CD4-positive, alpha-beta T cell treated with Interleukin-10 for 1 hour (primary cell): ENCODE measurements around the gene CAMTA1.

Source experiments
- DNase-seq: peaks from one replicate; pipeline ENCODE4 v3.0.0-alpha.2; 2020

Gene CAMTA1

GRCh38 chr1:7573481-7573880, 788.2 kb downstream of the CAMTA1 start:
- DNase-seq = no peak

DNA sequence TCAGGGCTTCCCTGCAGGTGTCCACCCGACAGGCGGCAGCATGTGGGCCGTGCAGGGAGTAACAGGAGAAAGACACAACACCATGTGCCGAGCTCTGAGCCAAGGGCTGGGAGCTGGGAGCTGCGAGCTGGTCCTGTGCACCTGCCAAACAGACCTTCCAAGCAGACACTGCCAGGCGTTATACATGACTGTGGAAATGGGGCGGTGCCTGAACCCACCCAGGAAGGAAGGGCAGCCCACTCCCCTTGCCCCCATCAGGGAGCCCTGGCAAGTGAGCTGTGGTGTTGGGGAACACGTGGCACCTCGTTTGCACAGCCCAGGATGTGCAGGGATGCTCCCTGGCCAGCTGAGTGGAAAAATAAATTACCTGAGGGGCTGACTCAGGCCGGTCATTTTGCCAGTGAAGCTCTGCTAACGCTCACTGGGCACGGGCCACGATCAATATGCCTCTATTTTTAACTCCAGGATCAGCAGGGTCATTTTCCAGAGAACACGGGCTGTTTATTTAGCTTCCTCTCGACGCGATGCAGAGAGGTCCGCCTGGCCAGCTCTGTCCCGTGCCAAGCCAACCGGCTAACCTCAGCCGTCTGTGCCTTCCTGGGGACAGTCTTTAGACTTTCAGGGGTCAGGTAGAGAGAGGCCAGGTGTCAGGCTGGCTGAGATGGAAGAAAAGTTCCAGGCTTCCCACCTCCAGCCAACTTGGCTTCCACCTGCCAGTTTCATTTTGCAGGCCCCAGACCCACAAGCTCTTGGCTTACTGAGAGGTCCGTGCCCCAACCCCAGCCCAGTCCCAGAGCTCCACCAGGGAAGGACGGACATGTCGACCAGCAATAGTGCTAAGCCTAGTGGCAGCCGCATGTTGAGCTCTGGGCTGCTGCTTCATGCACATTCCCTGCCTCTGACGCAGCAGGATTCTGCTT, 789.1 kb downstream of the CAMTA1 start:
- DNase-seq = no peak

- no peak for DNase-seq
Measured at GRCh38 chr1:7575041-7575400, 789.8 kb downstream of the CAMTA1 start.

DNA sequence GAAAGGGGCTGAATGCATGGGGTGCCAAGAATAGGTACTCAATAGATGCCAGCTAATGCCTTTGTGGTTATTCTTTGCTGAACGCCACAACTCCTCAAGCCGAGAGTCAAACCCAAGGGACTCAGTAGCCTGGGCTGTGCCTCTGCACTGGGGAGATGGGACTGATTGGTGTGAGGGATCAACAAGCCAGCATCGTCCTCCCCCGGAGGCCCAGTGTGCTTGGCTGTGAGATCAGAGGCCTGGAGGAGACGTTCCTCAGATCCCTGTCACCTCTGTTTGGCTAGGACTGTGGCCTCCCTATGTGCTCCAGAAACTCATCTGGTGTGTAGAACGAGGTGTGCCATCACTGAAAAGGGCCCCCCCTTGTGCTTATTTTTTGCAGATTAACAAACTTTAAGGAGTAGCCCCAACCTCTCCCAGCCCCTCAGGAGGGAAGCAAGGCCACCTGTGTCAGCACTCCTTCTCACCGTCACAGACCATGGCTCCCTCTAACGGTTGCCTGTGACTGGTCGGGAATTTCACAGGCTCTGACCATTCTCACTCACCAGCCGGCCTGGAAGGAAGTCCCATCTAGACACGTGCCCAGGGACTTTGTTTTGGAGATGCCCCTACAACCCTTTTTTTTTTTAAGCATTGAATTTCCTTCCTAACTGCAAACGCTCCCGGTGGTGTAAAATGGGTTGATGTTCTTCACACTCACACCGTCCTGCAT, 791.8 kb downstream of the CAMTA1 start:
- no peak for DNase-seq

- DNase-seq = no peak
Measured at GRCh38 chr1:7578206-7578605, 793.0 kb downstream of the CAMTA1 start.

GRCh38 chr1:7579016-7579415, 793.8 kb downstream of the CAMTA1 start:
- no peak for DNase-seq

GRCh38 chr1:7579831-7580804, 794.9 kb downstream of the CAMTA1 start:
- DNase-seq = no peak

DNA sequence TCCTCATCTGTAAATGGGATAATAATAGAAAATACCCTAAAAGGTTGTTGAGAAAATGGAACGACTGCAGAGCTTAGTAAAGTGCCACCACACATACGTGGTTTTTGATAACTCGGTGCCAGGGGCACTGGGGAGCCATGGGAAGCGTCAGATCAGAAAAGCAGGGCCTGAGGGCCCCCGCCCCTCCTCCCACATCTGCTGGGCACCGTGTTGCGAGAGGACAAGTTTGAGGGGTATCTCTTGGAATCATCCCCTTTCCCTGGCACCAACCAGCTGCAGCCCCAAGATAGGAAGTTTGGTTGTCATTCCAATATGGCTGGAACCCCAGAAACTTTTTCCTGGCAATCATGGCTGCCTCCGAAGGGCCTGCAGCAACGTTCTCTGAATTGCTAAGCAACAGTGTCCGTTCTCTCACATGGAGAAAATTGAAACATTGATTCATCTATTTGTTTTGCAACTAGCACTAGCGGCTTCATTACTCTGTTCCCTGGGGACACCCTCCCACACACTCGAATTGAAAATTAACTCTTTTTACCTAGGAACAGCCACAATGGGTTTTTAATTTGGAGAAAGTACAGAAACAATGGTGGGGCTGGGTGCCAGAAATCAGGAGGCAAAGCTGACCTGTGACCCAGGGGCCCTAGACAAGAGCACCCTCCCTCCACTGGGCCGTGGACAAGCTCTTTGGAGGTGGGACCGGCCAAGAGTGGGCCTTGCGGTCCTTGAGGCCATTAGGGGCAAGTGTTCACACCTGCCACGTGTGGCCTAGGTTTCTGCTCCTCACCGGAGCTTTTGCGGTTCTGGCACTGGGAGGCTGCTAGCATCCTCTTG, 795.9 kb downstream of the CAMTA1 start:
- DNase-seq = no peak

GRCh38 chr1:7581754-7582459, 796.7 kb downstream of the CAMTA1 start:
- DNase-seq = no peak

DNA sequence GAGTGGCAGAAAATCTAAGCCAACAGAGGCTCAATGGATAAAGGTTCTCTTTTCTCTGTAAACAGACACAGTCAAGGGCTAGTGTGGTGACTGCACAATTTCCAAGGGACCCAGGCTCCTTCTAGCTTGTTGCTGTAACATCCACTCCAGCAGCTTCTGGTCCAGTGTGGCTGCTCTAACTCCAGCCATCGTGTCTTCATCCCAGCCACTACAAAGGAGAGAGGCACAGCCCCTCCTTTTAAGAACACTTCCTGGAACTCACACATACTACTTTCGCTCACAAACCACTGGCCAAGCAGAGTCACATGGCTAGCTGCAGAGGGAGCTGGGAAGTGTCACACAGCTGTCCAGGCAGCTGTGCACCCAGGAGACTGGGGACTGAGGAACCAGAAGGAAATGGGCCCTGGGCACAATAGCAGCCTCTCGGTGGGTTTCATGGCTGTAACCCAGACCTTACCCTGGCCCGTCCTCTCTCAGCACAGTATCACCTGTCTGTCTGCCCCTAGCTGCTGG, 797.3 kb downstream of the CAMTA1 start:
- no peak for DNase-seq

GRCh38 chr1:7583291-7584096, 798.2 kb downstream of the CAMTA1 start:
- DNase-seq = no peak

DNA sequence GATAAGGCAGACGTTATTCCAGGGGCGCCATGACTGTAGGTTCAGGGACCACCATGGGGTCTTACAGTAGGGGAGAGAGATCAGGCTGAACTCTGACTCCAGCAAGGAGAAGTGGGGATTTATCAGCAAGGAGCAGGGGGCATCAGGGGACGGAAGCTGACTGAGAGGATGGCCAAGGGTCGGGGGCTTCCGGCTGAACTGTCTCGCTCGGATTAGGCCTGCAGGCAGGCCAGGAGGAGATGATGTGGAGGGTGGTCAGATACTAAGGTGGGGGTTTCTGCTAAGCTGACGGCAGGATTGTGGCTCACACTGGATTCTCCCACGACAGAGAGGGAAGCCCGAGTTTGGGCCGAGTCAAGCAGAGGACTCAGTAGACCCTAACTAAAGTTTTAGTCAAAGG, 798.9 kb downstream of the CAMTA1 start:
- DNase-seq = no peak

DNA sequence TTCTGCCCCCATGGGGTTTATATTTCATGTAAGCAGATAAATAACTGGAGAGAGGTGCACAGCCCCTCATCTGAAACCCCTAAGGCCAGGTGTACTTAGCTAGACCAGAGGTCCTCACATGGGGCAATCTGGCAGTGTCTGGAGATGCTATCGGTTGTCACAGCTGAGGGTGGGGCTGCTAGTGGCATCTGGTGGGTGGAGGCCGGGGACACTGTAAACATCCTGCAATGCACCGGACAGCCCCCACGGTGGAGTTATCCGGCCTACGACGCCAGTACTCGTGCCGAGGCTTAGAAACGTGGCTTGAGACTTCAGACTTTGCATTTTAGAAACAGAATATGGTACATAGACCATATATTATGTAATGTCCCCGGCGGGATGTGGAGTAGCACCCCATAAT, 799.4 kb downstream of the CAMTA1 start:
- DNase-seq = no peak

GRCh38 chr1:7585216-7585907, 800.1 kb downstream of the CAMTA1 start:
- DNase-seq = no peak

- DNase-seq = no peak
Measured at GRCh38 chr1:7586031-7586941, 801.0 kb downstream of the CAMTA1 start.

- no peak for DNase-seq
Measured at GRCh38 chr1:7587108-7587772, 802.0 kb downstream of the CAMTA1 start.

DNA sequence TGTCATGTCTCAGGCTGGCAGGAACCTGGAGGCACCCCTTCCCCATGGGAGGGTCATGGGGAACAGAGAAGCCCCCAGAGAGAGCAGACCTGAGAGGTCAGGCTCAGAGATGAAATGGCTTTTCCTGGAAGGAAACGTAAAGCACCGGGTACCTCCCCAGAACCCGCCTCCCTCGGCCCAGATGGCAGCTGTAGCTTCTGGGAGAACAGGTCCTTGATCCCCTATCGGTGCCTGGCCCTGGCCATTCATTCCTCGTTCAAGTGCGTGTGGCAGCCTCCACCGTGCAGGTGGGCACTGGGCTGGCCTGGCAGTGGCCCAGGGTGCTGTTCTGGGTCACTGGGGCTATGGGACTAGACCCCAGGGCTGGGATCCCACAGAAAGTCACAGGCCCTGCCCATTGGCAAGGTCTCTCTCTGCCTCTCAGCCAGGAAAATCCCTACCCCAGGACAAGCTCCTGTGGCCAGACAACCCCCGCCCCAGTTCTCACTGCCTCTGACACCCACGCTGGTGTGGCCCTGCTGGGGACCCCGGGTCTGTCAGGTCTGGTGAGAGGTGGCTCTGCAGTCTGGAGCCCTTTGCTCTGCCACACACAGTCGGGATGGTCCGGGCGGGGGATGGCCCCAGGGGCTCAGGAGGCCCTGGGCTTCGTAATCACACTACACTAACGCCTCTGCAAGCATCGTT, 802.7 kb downstream of the CAMTA1 start:
- no peak for DNase-seq
